HepG2 (cell line): Measurements from ENCODE around the gene YIPF5. TPM values are rescaled to one million over a fixed set of nuclear protein-coding genes. Genes with fewer than 3 reads are reported as not detected.

Experiments used
- BRD4 ChIP-seq: sonication (generic); formaldehyde crosslinking; IDR thresholded peaks from 2 replicates; pipeline ENCODE4 v1.4.0; 2020; ENCODE audit warnings: missing genetic modification reagents
- CBX1 ChIP-seq: IDR thresholded peaks from one replicate; pipeline ENCODE4 v1.6.1; 2016; ENCODE audit warnings: antibody characterized with exemption, low read depth
- CBX2 ChIP-seq, 2 experiments: fragments of 200-600 bp in 1 of 2; sonication (generic); formaldehyde crosslinking in 1 of 2; IDR thresholded peaks; 2 replicates each; pipeline versions ENCODE4 v1.7.0 to v1.8.1; 2018 to 2022; ENCODE audit warnings: low read depth in 2 of 2, low read length in 1 of 2, mild to moderate bottlenecking in 1 of 2, missing genetic modification reagents in 1 of 2
- FOXM1 ChIP-seq: sonication (generic); formaldehyde crosslinking; IDR thresholded peaks from 2 replicates; pipeline ENCODE4 v1.5.0; 2020; ENCODE audit warnings: missing genetic modification reagents
- GLI4 ChIP-seq: sonication (generic); formaldehyde crosslinking; IDR thresholded peaks from 2 replicates; pipeline ENCODE4 v1.5.1; 2020; ENCODE audit warnings: missing genetic modification reagents, mild to moderate bottlenecking, moderate library complexity, borderline replicate concordance
- HMGXB4 ChIP-seq, 2 experiments: sonication (generic) in 1 of 2; formaldehyde crosslinking in 1 of 2; IDR thresholded peaks; 2 replicates each; pipeline versions ENCODE4 v1.4.0 to v1.6.1; 2018 to 2020; ENCODE audit warnings: missing genetic modification reagents in 2 of 2, borderline replicate concordance in 1 of 2, low read depth in 1 of 2, mild to moderate bottlenecking in 1 of 2, missing biosample characterization in 1 of 2
- IKZF4 ChIP-seq: sonication (generic); formaldehyde crosslinking; IDR thresholded peaks from 2 replicates; pipeline ENCODE4 v1.5.1; 2020; ENCODE audit warnings: borderline replicate concordance, mild to moderate bottlenecking, low read depth, missing genetic modification reagents; ENCODE audit errors: not compliant biosample characterization
- NFATC3 ChIP-seq: sonication (generic); formaldehyde crosslinking; IDR thresholded peaks from 2 replicates; pipeline ENCODE4 v1.5.1; 2020; ENCODE audit warnings: mild to moderate bottlenecking, missing genetic modification reagents
- NFRKB ChIP-seq: fragments of 450-650 bp; IDR thresholded peaks from 2 replicates; pipeline ENCODE4 v1.6.1; 2017
- ONECUT2 ChIP-seq: sonication (generic); formaldehyde crosslinking; IDR thresholded peaks from 2 replicates; pipeline ENCODE4 v1.4.0; 2020; ENCODE audit warnings: missing genetic modification reagents
- PAF1 ChIP-seq: IDR thresholded peaks from 2 replicates; pipeline ENCODE4 v1.6.1; 2016; ENCODE audit warnings: missing genetic modification reagents, missing compliant biosample characterization
- SALL1 ChIP-seq: sonication (generic); formaldehyde crosslinking; IDR thresholded peaks from 2 replicates; pipeline ENCODE4 v1.8.0; 2022; ENCODE audit warnings: mild to moderate bottlenecking, missing genetic modification reagents
- TAF15 ChIP-seq: fragments of 200-400 bp; formaldehyde crosslinking; IDR thresholded peaks from one replicate; pipeline ENCODE4 v1.6.1; 2018; ENCODE audit warnings: mild to moderate bottlenecking, low read depth, low read length; ENCODE audit not compliant: poor library complexity, severe bottlenecking
- THAP7 ChIP-seq: sonication (generic); formaldehyde crosslinking; IDR thresholded peaks from 2 replicates; pipeline ENCODE4 v1.8.1; 2023; ENCODE audit warnings: mild to moderate bottlenecking, missing genetic modification reagents
- UBTF ChIP-seq: sonication (generic); formaldehyde crosslinking; IDR thresholded peaks from 2 replicates; pipeline ENCODE4 v1.4.0; 2020; ENCODE audit warnings: mild to moderate bottlenecking, missing genetic modification reagents
- ZNF124 ChIP-seq: sonication (generic); formaldehyde crosslinking; IDR thresholded peaks from 2 replicates; pipeline ENCODE4 v1.4.0; 2020; ENCODE audit warnings: missing genetic modification reagents
- ZNF616 ChIP-seq: sonication (generic); formaldehyde crosslinking; IDR thresholded peaks from 2 replicates; pipeline ENCODE4 v1.5.0; 2020; ENCODE audit warnings: low read depth, mild to moderate bottlenecking, missing genetic modification reagents
- ZNF672 ChIP-seq: sonication (generic); formaldehyde crosslinking; IDR thresholded peaks from 2 replicates; pipeline ENCODE4 v1.8.1; 2022; ENCODE audit warnings: missing genetic modification reagents
- ZNF75D ChIP-seq: sonication (generic); formaldehyde crosslinking; IDR thresholded peaks from 2 replicates; pipeline ENCODE4 v1.8.1; 2023; ENCODE audit warnings: missing genetic modification reagents, mild to moderate bottlenecking, borderline replicate concordance
- ZNF850 ChIP-seq: sonication (generic); formaldehyde crosslinking; conservative IDR thresholded peaks from 2 replicates; pipeline ENCODE4 v1.9.0; 2021; ENCODE audit warnings: mild to moderate bottlenecking, missing genetic modification reagents
- ZZZ3 ChIP-seq: sonication (generic); formaldehyde crosslinking; IDR thresholded peaks from 2 replicates; pipeline ENCODE4 v1.4.0; 2020; ENCODE audit warnings: missing genetic modification reagents, mild to moderate bottlenecking, borderline replicate concordance
- polyA plus RNA-seq, 8 experiments: library from polyadenylated mRNA; depleted of rRNA in 3 of 8; stranded (reverse) in 7 of 8; unstranded in 1 of 8; fragments of >200 nt; fragmentation: Illumina TruSeq in 4 of 8; extraction: Trizol in 4 of 8; gene quantifications; 2 replicates each; pipeline versions ENCODE4 v1.2.1 to v1.2.3, GENCODE V29; 2011 to 2016; ENCODE audit warnings: low read depth in 4 of 8, missing spikeins in 1 of 8, mixed read lengths in 1 of 8; ENCODE audit not compliant: insufficient read depth in 1 of 8
- total RNA-seq, 5 experiments: library from RNA; depleted of rRNA; stranded (reverse); fragments of >200 nt; fragmentation: Illumina TruSeq; extraction: Trizol; gene quantifications; 2 replicates each; pipeline ENCODE4 v1.2.3, GENCODE V29; 2016; ENCODE audit warnings: low read depth in 1 of 5
- TF ChIP-seq, protein P1 (sequence below): sonication (generic); formaldehyde crosslinking; IDR thresholded peaks from 2 replicates; pipeline ENCODE4 v1.8.0; 2022; ENCODE audit warnings: low read depth, missing genetic modification reagents

The YIPF5 gene
- total and polyA plus RNA-seq, 2 of the 13 experiments (the other 11 are each of a cell fraction or from before 2014, with no cell fraction given): 61.4 to 73.6 TPM

DNA sequence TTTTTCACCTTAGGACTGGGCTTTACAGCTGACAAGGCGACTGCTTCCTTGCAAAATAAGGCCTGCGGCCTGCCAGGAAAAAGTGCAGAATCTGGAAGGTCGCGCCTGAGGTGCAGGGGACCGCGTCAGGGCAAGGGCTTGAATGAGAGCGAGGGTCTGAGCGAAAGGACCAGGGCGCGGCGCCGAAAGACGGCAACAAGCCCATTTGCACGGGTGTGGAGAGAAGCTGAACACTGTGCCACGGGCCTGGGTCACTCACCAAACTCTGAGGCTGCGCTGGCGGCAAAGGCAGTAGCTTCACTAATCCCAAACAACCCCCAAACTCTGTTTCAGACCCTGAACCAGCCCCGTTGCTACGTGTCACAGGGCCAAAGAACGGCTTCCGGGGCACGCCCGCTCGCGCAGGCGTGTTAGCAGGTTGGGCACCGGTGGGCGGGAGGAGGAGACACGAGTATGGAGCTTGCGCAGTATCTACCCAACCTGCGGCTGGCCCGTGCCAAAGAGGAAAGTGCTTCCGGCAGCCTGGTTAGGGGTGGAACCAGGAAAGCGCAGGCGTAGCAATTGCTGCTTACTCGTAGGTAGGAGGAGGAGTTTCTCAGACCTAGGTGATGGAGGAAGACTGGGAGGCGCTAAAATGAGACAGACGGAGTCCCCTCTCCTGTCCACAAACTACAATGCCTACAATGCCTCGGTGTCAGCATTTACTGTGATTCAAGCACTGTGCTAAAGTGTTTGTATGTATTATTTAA, at the start of gene YIPF5, which contains the start of gene KCTD16 (continued):
- TF ChIP-seq GLI4 (CRISPR knock-in tag) (peak; percentile 70; the same call in 1 of the 2 replicates), NFRKB (no peak), ONECUT2 (CRISPR knock-in tag) (no peak), HMGXB4 (CRISPR knock-in tag; IDR thresholded peaks at IDR 0.05; ENCODE audit: borderline replicate concordance in 1 of 2, low read depth in 1 of 2) (peak in 1 of 2 experiments; percentile 69; a peak in 2 of 4 replicates), ZNF124 (CRISPR knock-in tag) (peak; percentile 58; the same call in 1 of the 2 replicates), TAF15 (no peak), CBX2 (IDR thresholded peaks at IDR 0.05; ENCODE audit: low read depth, low read length) (no peak), CBX2 (CRISPR knock-in tag; IDR thresholded peaks at IDR 0.05; ENCODE audit: low read depth) (no peak), ZNF672 (no peak), SALL1 (peak; percentile 88), ZNF75D (CRISPR knock-in tag) (no peak), UBTF (CRISPR knock-in tag) (peak; percentile 56), ZZZ3 (peak; percentile 73), THAP7 (no peak), FOXM1 (CRISPR knock-in tag) (no peak), ZNF850 (CRISPR knock-in tag) (no peak), BRD4 (peak; percentile 61), CBX1 (no peak), ZNF616 (CRISPR knock-in tag) (0 out of 2 replicates have a peak, but pooled peaks have one; percentile 43), IKZF4 (CRISPR knock-in tag) (peak; percentile 25), NFATC3 (no peak), PAF1 (CRISPR knock-in tag) (no peak)
- TF ChIP-seq, protein P1, sequence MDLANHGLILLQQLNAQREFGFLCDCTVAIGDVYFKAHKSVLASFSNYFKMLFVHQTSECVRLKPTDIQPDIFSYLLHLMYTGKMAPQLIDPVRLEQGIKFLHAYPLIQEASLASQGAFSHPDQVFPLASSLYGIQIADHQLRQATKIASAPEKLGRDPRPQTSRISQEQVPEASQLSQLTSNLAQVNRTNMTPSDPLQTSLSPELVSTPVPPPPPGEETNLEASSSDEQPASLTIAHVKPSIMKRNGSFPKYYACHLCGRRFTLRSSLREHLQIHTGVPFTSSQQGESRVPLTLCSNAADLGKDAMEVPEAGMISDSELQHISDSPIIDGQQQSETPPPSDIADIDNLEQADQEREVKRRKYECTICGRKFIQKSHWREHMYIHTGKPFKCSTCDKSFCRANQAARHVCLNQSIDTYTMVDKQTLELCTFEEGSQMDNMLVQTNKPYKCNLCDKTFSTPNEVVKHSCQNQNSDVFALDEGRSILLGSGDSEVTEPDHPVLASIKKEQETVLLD: no peak
